Keratinocyte (primary cell): ENCODE data around the gene LYPD6B.

ENCODE experiments used
- EZH2 ChIP-seq: IDR thresholded peaks from one replicate; pipeline ENCODE4 v1.6.1; 2012; ENCODE audit warnings: inconsistent platforms, mild to moderate bottlenecking, low read length, moderate library complexity
- TF ChIP-seq, protein P1 (sequence below), 3 experiments: IDR thresholded peaks in 1 of 3; conservative IDR thresholded peaks in 1 of 3; optimal IDR thresholded peaks in 1 of 3; 2 replicates in 2 of 3; 3 replicates in 1 of 3; pipeline versions ENCODE3 to v1.5.1; 2011; ENCODE audit warnings: low read length in 3 of 3, mild to moderate bottlenecking in 3 of 3, moderate library complexity in 2 of 3, control low read depth in 1 of 3, inconsistent platforms in 1 of 3; ENCODE audit not compliant: insufficient read depth in 2 of 3; ENCODE audit errors: extremely low read depth in 1 of 3

DNA sequence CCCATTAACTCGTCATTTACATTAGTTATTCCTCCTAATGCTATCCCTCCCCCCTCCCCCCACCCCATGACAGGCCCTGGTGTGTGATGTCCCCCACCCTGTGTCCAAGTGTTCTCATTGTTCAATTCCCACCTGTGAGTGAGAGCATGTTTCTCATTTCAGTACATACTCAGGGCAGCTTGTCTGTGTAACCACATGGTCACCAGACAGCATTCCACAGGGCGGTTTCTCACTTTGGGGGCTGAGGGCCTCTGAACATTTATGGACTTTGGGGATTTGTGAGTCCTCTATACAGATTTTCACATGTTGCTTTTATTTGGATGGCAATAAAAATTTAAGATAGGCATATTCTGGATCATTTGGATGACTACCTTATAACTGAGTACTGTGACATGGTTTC lies 84.0 kb downstream of the LYPD6B start:
- TF ChIP-seq, protein P1, sequence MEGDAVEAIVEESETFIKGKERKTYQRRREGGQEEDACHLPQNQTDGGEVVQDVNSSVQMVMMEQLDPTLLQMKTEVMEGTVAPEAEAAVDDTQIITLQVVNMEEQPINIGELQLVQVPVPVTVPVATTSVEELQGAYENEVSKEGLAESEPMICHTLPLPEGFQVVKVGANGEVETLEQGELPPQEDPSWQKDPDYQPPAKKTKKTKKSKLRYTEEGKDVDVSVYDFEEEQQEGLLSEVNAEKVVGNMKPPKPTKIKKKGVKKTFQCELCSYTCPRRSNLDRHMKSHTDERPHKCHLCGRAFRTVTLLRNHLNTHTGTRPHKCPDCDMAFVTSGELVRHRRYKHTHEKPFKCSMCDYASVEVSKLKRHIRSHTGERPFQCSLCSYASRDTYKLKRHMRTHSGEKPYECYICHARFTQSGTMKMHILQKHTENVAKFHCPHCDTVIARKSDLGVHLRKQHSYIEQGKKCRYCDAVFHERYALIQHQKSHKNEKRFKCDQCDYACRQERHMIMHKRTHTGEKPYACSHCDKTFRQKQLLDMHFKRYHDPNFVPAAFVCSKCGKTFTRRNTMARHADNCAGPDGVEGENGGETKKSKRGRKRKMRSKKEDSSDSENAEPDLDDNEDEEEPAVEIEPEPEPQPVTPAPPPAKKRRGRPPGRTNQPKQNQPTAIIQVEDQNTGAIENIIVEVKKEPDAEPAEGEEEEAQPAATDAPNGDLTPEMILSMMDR (optimal IDR thresholded peaks at IDR 0.05 in 1 of 3, IDR thresholded peaks at IDR 0.05 in 1 of 3, conservative IDR thresholded peaks at IDR 0.05 in 1 of 3; ENCODE audit: extremely low read depth in 1 of 3, insufficient read depth in 2 of 3, low read length in 3 of 3) = no peak
- TF ChIP-seq EZH2 = no peak
